H1 (cell line): Measurements from ENCODE around the gene NFATC1. TPM values are rescaled to one million over a fixed set of nuclear protein-coding genes. Genes with fewer than 3 reads are reported as not detected.

Experiments
- CTCF ChIA-PET: fragments of 300-600 bp; sonication (Branson Sonifier 250); formaldehyde crosslinking; loops from one replicate; lab custom pipeline; 2021; ENCODE audit not compliant: partially characterized antibody; lab: Charles Lee
- POLR2A ChIA-PET: fragments of 300-600 bp; sonication (Branson Sonifier 250); formaldehyde crosslinking; loops from one replicate; lab custom pipeline; 2021; ENCODE audit warnings: inconsistent platforms; ENCODE audit not compliant: partially characterized antibody; lab: Charles Lee
- DNase-seq, 2 experiments: peaks; one replicate each; pipeline versions ENCODE4 v3.0.0 to v3.0.0-alpha.2; 2010 to 2022; ENCODE audit warnings: low spot score in 2 of 2, low read depth in 1 of 2, mixed read lengths in 1 of 2
- FAIRE-seq: peaks from 2 replicates; lab custom pipeline; 2011; peaks lifted over from hg19 to GRCh38; lab: Jason Lieb, UNC
- H2AFZ ChIP-seq: 2 replicates; pipeline ENCODE4 v1.8.1; 2012; ENCODE audit warnings: low read length, inconsistent platforms
- H2AK5ac ChIP-seq: 2 replicates; pipeline ENCODE4 v1.6.1; 2013; ENCODE audit warnings: low read depth, low read length
- H2BK120ac ChIP-seq: replicated peaks from 2 replicates; pipeline ENCODE3; 2013; ENCODE audit warnings: low read depth, low read length, inconsistent platforms
- H2BK12ac ChIP-seq: 2 replicates; pipeline ENCODE4 v1.6.1; 2013; ENCODE audit warnings: low read depth, low read length
- H2BK15ac ChIP-seq: 2 replicates; pipeline ENCODE4 v1.6.1; 2013; ENCODE audit warnings: low read length
- H2BK20ac ChIP-seq: 2 replicates; pipeline ENCODE4 v1.6.1; 2013; ENCODE audit warnings: low read length
- H2BK5ac ChIP-seq: 2 replicates; pipeline ENCODE4 v1.6.1; 2013; ENCODE audit warnings: low read depth, low read length
- H3K14ac ChIP-seq: 2 replicates; pipeline ENCODE4 v1.6.1; 2013; ENCODE audit warnings: inconsistent platforms; ENCODE audit not compliant: insufficient read length
- H3K18ac ChIP-seq: 2 replicates; pipeline ENCODE4 v1.6.1; 2013; ENCODE audit warnings: low read length; ENCODE audit errors: extremely low read depth
- H3K23ac ChIP-seq: 2 replicates; pipeline ENCODE4 v1.6.1; 2013; ENCODE audit warnings: inconsistent platforms; ENCODE audit not compliant: insufficient read length
- H3K23me2 ChIP-seq: 2 replicates; pipeline ENCODE4 v1.6.1; 2013; ENCODE audit warnings: low read depth, low read length
- H3K27ac ChIP-seq: 2 replicates; pipeline ENCODE4 v1.6.1; 2011; ENCODE audit warnings: low read depth, low read length, inconsistent platforms
- H3K27me3 ChIP-seq, 4 experiments: replicated peaks in 1 of 4; 1 replicate in 1 of 4; 2 replicates in 3 of 4; pipeline versions ENCODE4 v1.6.1 to v1.8.1; 2011 to 2013; ENCODE audit warnings: low read length in 3 of 4, mild to moderate bottlenecking in 3 of 4, inconsistent platforms in 2 of 4, mixed read lengths in 2 of 4, moderate library complexity in 1 of 4; ENCODE audit not compliant: control insufficient read depth in 3 of 4, insufficient read depth in 3 of 4; ENCODE audit errors: extremely low read depth in 1 of 4
- H3K36me3 ChIP-seq, 4 experiments: 2 replicates each; pipeline versions ENCODE4 v1.6.1 to v1.8.1; 2011 to 2013; ENCODE audit warnings: mild to moderate bottlenecking in 4 of 4, low read length in 3 of 4, moderate library complexity in 2 of 4, control low read depth in 1 of 4, inconsistent platforms in 1 of 4; ENCODE audit not compliant: insufficient read depth in 4 of 4, control insufficient read depth in 2 of 4
- H3K4ac ChIP-seq: replicated peaks from 2 replicates; pipeline ENCODE3; 2013; ENCODE audit warnings: low read length, low read depth, mixed read lengths, inconsistent platforms; ENCODE audit not compliant: insufficient read length
- H3K4me1 ChIP-seq, 4 experiments: replicated peaks in 1 of 4; 1 replicate in 1 of 4; 2 replicates in 3 of 4; pipeline versions ENCODE4 v1.6.1 to v1.8.1; 2011 to 2013; ENCODE audit warnings: low read length in 3 of 4, inconsistent platforms in 2 of 4, mixed read lengths in 1 of 4; ENCODE audit not compliant: insufficient read depth in 4 of 4, control insufficient read depth in 3 of 4
- H3K4me2 ChIP-seq, 2 experiments: 2 replicates each; pipeline versions ENCODE4 v1.6.1 to v1.8.1; 2011 to 2013; ENCODE audit warnings: low read depth in 2 of 2, low read length in 2 of 2, control low read depth in 1 of 2, inconsistent platforms in 1 of 2, mild to moderate bottlenecking in 1 of 2; ENCODE audit not compliant: insufficient read depth in 1 of 2
- H3K4me3 ChIP-seq, 4 experiments: fragments of 200-600, 300-600 bp in 1 of 4; sonication (generic), shearing (Covaris generic), sonication (Bioruptor Twin) in 1 of 4; 2 replicates each; pipeline versions ENCODE4 v1.5.1 to v1.8.1; 2011 to 2016; ENCODE audit warnings: low read length in 4 of 4, low read depth in 3 of 4, control low read depth in 2 of 4, inconsistent platforms in 2 of 4, mild to moderate bottlenecking in 2 of 4, mixed read lengths in 1 of 4, moderate library complexity in 1 of 4; ENCODE audit not compliant: insufficient read depth in 2 of 4; ENCODE audit errors: extremely low read depth in 1 of 4
- H3K56ac ChIP-seq: replicated peaks from 2 replicates; pipeline ENCODE3; 2013; ENCODE audit warnings: low read depth, mild to moderate bottlenecking, mixed read lengths, low read length, inconsistent platforms; ENCODE audit not compliant: insufficient read length
- H3K79me1 ChIP-seq: 2 replicates; pipeline ENCODE4 v1.6.1; 2013; ENCODE audit warnings: low read depth, low read length, control low read depth
- H3K79me2 ChIP-seq, 2 experiments: 2 replicates each; pipeline versions ENCODE4 v1.6.1 to v1.8.1; 2012 to 2013; ENCODE audit warnings: low read length in 2 of 2, mild to moderate bottlenecking in 2 of 2, inconsistent platforms in 1 of 2; ENCODE audit not compliant: insufficient read depth in 2 of 2, control insufficient read depth in 1 of 2
- H3K9ac ChIP-seq, 4 experiments: replicated peaks in 1 of 4; 1 replicate in 1 of 4; 2 replicates in 3 of 4; pipeline versions ENCODE4 v1.6.1 to v1.8.1; 2011 to 2013; ENCODE audit warnings: low read depth in 3 of 4, low read length in 3 of 4, control low read depth in 2 of 4, mild to moderate bottlenecking in 2 of 4, moderate library complexity in 2 of 4, inconsistent platforms in 1 of 4; ENCODE audit errors: extremely low read depth in 1 of 4
- H3K9me3 ChIP-seq, 2 experiments: 2 replicates each; pipeline versions ENCODE4 v1.6.1 to v1.8.1; 2012 to 2013; ENCODE audit warnings: mild to moderate bottlenecking in 2 of 2, moderate library complexity in 2 of 2, control low read depth in 1 of 2, inconsistent platforms in 1 of 2, low read depth in 1 of 2, low read length in 1 of 2, mixed read lengths in 1 of 2; ENCODE audit not compliant: insufficient read depth in 2 of 2
- H4K20me1 ChIP-seq, 2 experiments: replicated peaks in 1 of 2; 2 replicates each; pipeline versions ENCODE3 to v1.8.1; 2011 to 2013; ENCODE audit warnings: inconsistent platforms in 2 of 2, low read length in 2 of 2, mild to moderate bottlenecking in 1 of 2; ENCODE audit not compliant: insufficient read depth in 2 of 2, control insufficient read depth in 1 of 2
- H4K5ac ChIP-seq: 2 replicates; pipeline ENCODE4 v1.6.1; 2013; ENCODE audit warnings: low read length, low read depth, mixed read lengths, inconsistent platforms; ENCODE audit not compliant: insufficient read length
- H4K8ac ChIP-seq: 2 replicates; pipeline ENCODE4 v1.8.0; 2013; ENCODE audit warnings: mild to moderate bottlenecking, moderate library complexity, low read length, inconsistent platforms; ENCODE audit not compliant: insufficient read depth; ENCODE audit errors: extremely low read depth
- H4K91ac ChIP-seq: replicated peaks from 2 replicates; pipeline ENCODE3; 2013; ENCODE audit warnings: low read length, mixed read lengths, inconsistent platforms; ENCODE audit not compliant: insufficient read length
- CEBPB ChIP-seq: IDR thresholded peaks from 2 replicates; pipeline ENCODE4 v1.6.1; 2012; ENCODE audit warnings: low read depth, low read length
- CHD2 ChIP-seq: IDR thresholded peaks from 2 replicates; pipeline ENCODE4 v1.6.1; 2012; ENCODE audit warnings: low read length, improper control_type of control experiment
- HDAC2 ChIP-seq, 2 experiments: fragments of 300-600 bp in 1 of 2; sonication (generic) in 1 of 2; IDR thresholded peaks; 2 replicates each; pipeline ENCODE4 v1.6.1; 2011 to 2012; ENCODE audit warnings: low read depth in 2 of 2, low read length in 2 of 2, mild to moderate bottlenecking in 2 of 2, moderate library complexity in 2 of 2, borderline replicate concordance in 1 of 2, inconsistent platforms in 1 of 2
- JUN ChIP-seq: IDR thresholded peaks from 2 replicates; pipeline ENCODE4 v1.6.1; 2011; ENCODE audit warnings: low read depth, mild to moderate bottlenecking, improper control_type of control experiment, low read length
- POLR2A ChIP-seq, 2 experiments: IDR thresholded peaks; 1 replicate in 1 of 2; 2 replicates in 1 of 2; pipeline ENCODE4 v1.6.1; 2011; ENCODE audit warnings: low read depth in 2 of 2, low read length in 2 of 2, mild to moderate bottlenecking in 2 of 2; ENCODE audit errors: control extremely low read depth in 1 of 2
- POLR2AphosphoS5 ChIP-seq: IDR thresholded peaks from 2 replicates; pipeline ENCODE4 v1.6.1; 2011; ENCODE audit warnings: low read depth, low read length
- POU5F1 ChIP-seq: IDR thresholded peaks from 2 replicates; pipeline ENCODE4 v1.6.1; 2011; ENCODE audit warnings: low read depth, mild to moderate bottlenecking, low read length, moderate library complexity
- RFX5 ChIP-seq: IDR thresholded peaks from 2 replicates; pipeline ENCODE4 v1.6.1; 2011; ENCODE audit warnings: low read depth, low read length, improper control_type of control experiment, borderline replicate concordance
- SIN3A ChIP-seq, 2 experiments: IDR thresholded peaks in 1 of 2; conservative IDR thresholded peaks in 1 of 2; 2 replicates each; pipeline ENCODE4 v1.6.1; 2011 to 2012; ENCODE audit warnings: low read length in 2 of 2, improper control_type of control experiment in 1 of 2, low read depth in 1 of 2, mild to moderate bottlenecking in 1 of 2
- SIRT6 ChIP-seq: IDR thresholded peaks from one replicate; pipeline ENCODE4 v1.7.1; 2012; ENCODE audit warnings: low read length, inconsistent platforms
- SRF ChIP-seq: IDR thresholded peaks from 2 replicates; pipeline ENCODE4 v1.6.1; 2011; ENCODE audit warnings: mild to moderate bottlenecking, low read depth, low read length, moderate library complexity
- USF2 ChIP-seq: IDR thresholded peaks from 2 replicates; pipeline ENCODE4 v1.6.1; 2011; ENCODE audit warnings: low read length, improper control_type of control experiment
- ZNF274 ChIP-seq: IDR thresholded peaks from 2 replicates; pipeline ENCODE4 v1.7.0; 2012; ENCODE audit warnings: low read length, borderline replicate concordance; ENCODE audit errors: extremely low read depth
- WGBS, 2 experiments: shearing (Covaris generic) in 1 of 2; methylation state at CpG; one replicate each; pipeline versions ENCODE4 v1.1.6 to v1.1.7; 2013 to 2015; ENCODE audit warnings: low lambda C conversion rate in 2 of 2, mixed read lengths in 2 of 2, inconsistent platforms in 1 of 2, low coverage in 1 of 2, missing lambda C conversion rate in 1 of 2; ENCODE audit not compliant: insufficient replicate concordance in 2 of 2, insufficient coverage in 1 of 2, insufficient read length in 1 of 2; ENCODE audit errors: extremely low coverage in 1 of 2, missing lambda C conversion rate in 1 of 2; 5-methylcytosine and 5-hydroxymethylcytosine counted together
- polyA plus RNA-seq, 7 experiments: library from polyadenylated mRNA; depleted of rRNA in 3 of 7; stranded (reverse) in 5 of 7; unstranded in 2 of 7; fragments of >200 nt in 5 of 7; fragments of 200-250 nt in 2 of 7; gene quantifications; 1 replicate in 5 of 7; 2 replicates in 1 of 7; 4 replicates in 1 of 7; pipeline versions ENCODE4 v1.2.1 to v1.2.3, GENCODE V29; 2011 to 2013; ENCODE audit warnings: missing spikeins in 2 of 7, mixed read lengths in 2 of 7
- total RNA-seq: library from RNA; stranded (reverse); fragmentation: NEBNext Ultra II Directional; extraction: Animal tissue kit (Norgen Biotek cat#: 25700); gene quantifications from 2 replicates; pipeline ENCODE4 v1.2.1, GENCODE V29; 2021

The NFATC1 gene
- total and polyA plus RNA-seq, 2 of the 8 experiments (the other 6 are each of a cell fraction or from before 2014, with no cell fraction given), result 2.0 to 6.6 TPM

- CTCF ChIA-PET, result interaction anchor here (0.6 to 9.7 kb wide), 4 partner anchors 146 to 645 kb away, joined by 3 to 124 read pairs (median 6); no protein-coding TSS in a partner anchor
- no peak overlapping the region for H3K9ac ChIP-seq
- no peak overlapping the region for H4K91ac ChIP-seq
- H3K36me3 ChIP-seq, result no peaks in the 10 kb centered on the region
- no peaks in the 10 kb centered on the region for H3K79me2 ChIP-seq
- no peak overlapping the region for H2BK20ac ChIP-seq
- no peak for TF ChIP-seq ZNF274
- no peak for TF ChIP-seq POLR2AphosphoS5
- no peak for TF ChIP-seq USF2
- no peak for TF ChIP-seq RFX5
- TF ChIP-seq CHD2, result no peak
- TF ChIP-seq POU5F1, result no peak
- TF ChIP-seq CEBPB, result no peak
- TF ChIP-seq HDAC2 (IDR thresholded peaks at IDR 0.05; ENCODE audit: borderline replicate concordance in 1 of 2, low read depth in 2 of 2, low read length in 2 of 2), result no peak
- no peak for TF ChIP-seq SRF
- no peak for TF ChIP-seq JUN
- no peak for TF ChIP-seq POLR2A (IDR thresholded peaks at IDR 0.05; ENCODE audit: control extremely low read depth in 1 of 2, low read depth in 2 of 2, low read length in 2 of 2)
- TF ChIP-seq SIN3A (conservative IDR thresholded peaks at IDR 0.05 in 1 of 2, IDR thresholded peaks at IDR 0.05 in 1 of 2; ENCODE audit: low read depth in 1 of 2, low read length in 2 of 2), result no peak
- TF ChIP-seq SIRT6, result no peak
- H3K4ac ChIP-seq, result no peak overlapping the region
- H2BK12ac ChIP-seq, result no peak overlapping the region
- no peak overlapping the region for H3K14ac ChIP-seq
- H3K79me1 ChIP-seq, result no peaks in the 10 kb centered on the region
- no peak overlapping the region for H4K8ac ChIP-seq
- no peak overlapping the region for H2AFZ ChIP-seq
- H3K23me2 ChIP-seq, result no peaks in the 10 kb centered on the region
- 92% methylated on average over 12 of the region's 16 CpGs; no CpG with 5 or more reads in 1 of the 2 experiments for WGBS, 2 experiments
- DNase-seq (no peak), FAIRE-seq (no peak)
- H3K23ac ChIP-seq, result no peak overlapping the region
- H2BK5ac ChIP-seq, result no peak overlapping the region
- POLR2A ChIA-PET, result interaction anchor here (1.0 kb wide), 1 partner anchor 8 kb away, joined by 3 read pairs; no protein-coding TSS in a partner anchor
- no peak overlapping the region for H3K56ac ChIP-seq
- H3K9me3 ChIP-seq, result no peaks in the 10 kb centered on the region
- no peak overlapping the region for H2BK15ac ChIP-seq
- H3K4me3 ChIP-seq, result no peak overlapping the region
- no peak overlapping the region for H2AK5ac ChIP-seq
- H2BK120ac ChIP-seq, result no peak overlapping the region
- no peaks in the 10 kb centered on the region; a peak in 4 of 7 replicates for H3K27me3 ChIP-seq
- H3K27ac ChIP-seq, result no peak overlapping the region
- no peak overlapping the region for H3K18ac ChIP-seq
- H4K5ac ChIP-seq, result no peak overlapping the region
- no peak overlapping the region for H3K4me2 ChIP-seq
- peaks cover 0 to 2% (median 0%) of the 10 kb centered on the region in 4 experiments; a peak in 2 of 7 replicates for H3K4me1 ChIP-seq
- peaks cover 0 to 2% of the 10 kb centered on the region in 2 experiments for H4K20me1 ChIP-seq
Measured at GRCh38 chr18:79384834-79385233, 10.9 kb upstream of the NFATC1 start.
